B cell (primary cell): ENCODE data around the gene HOTAIR. TPM values are rescaled to one million over a fixed set of nuclear protein-coding genes. Genes with fewer than 3 reads are reported as not detected.

Experiments used
- ATAC-seq: fragments of 200-7000 bp; cut with Tn5 transposase; one replicate; pipeline ENCODE4 v1.10.0; 2021; ENCODE audit warnings: low read depth, mild to moderate bottlenecking, moderate number of reproducible peaks, moderate library complexity
- CTCF ChIA-PET: fragments of 350-600 bp; sonication (Branson Sonifier 250); formaldehyde crosslinking; loops from one replicate; lab custom pipeline; 2021; ENCODE audit warnings: antibody characterized with exemption, inconsistent platforms; lab: Charles Lee
- POLR2A ChIA-PET: fragments of 350-600 bp; sonication (Branson Sonifier 250); formaldehyde crosslinking; loops from one replicate; lab custom pipeline; 2021; ENCODE audit warnings: antibody characterized with exemption; lab: Charles Lee
- DNase-seq: peaks from one replicate; pipeline ENCODE4 v3.0.0; 2013
- H2AFZ ChIP-seq: 2 replicates; pipeline ENCODE4 v1.6.1; 2012; ENCODE audit warnings: mild to moderate bottlenecking, low read depth, low read length; ENCODE audit not compliant: insufficient read depth, poor library complexity, severe bottlenecking
- H3K27ac ChIP-seq, 2 donors: 1 replicate in 1 of 2; 2 replicates in 1 of 2; pipeline ENCODE4 v1.5.1; 2012 to 2013; ENCODE audit warnings: low read length in 2 of 2, mild to moderate bottlenecking in 2 of 2, moderate library complexity in 1 of 2
- H3K27me3 ChIP-seq, 4 experiments: fragments of 200-600 bp in 1 of 4; sonication (generic) in 1 of 4; replicated peaks in 1 of 4; 1 replicate in 2 of 4; 2 replicates in 2 of 4; pipeline versions ENCODE4 v1.6.1 to v1.7.0; 2013 to 2016; ENCODE audit warnings: low read length in 3 of 4, mild to moderate bottlenecking in 2 of 4, mixed read lengths in 1 of 4, moderate library complexity in 1 of 4; ENCODE audit not compliant: insufficient read depth in 4 of 4, control insufficient read depth in 3 of 4; ENCODE audit errors: control extremely low read depth in 1 of 4
- H3K36me3 ChIP-seq, 2 experiments: replicated peaks in 1 of 2; 1 replicate in 1 of 2; 2 replicates in 1 of 2; pipeline versions ENCODE4 v1.6.1 to v1.7.1; 2013; ENCODE audit warnings: low read length in 1 of 2; ENCODE audit not compliant: insufficient read depth in 2 of 2, control insufficient read depth in 1 of 2; ENCODE audit errors: control extremely low read depth in 1 of 2, extremely low read depth in 1 of 2
- H3K4me1 ChIP-seq, 2 donors: fragments of 200-600 bp in 1 of 2; sonication (generic) in 1 of 2; 1 replicate in 1 of 2; 2 replicates in 1 of 2; pipeline versions ENCODE4 v1.5.1 to v1.6.1; 2013 to 2017; ENCODE audit warnings: low read length in 2 of 2; ENCODE audit not compliant: control insufficient read depth in 2 of 2, insufficient read depth in 2 of 2
- H3K4me2 ChIP-seq: replicated peaks from 2 replicates; pipeline ENCODE3; 2012; ENCODE audit warnings: mild to moderate bottlenecking, low read depth, low read length; ENCODE audit not compliant: poor library complexity, severe bottlenecking
- H3K4me3 ChIP-seq, 5 experiments: fragments of 200-600 bp in 1 of 5; sonication (generic) in 1 of 5; 1 replicate in 3 of 5; 2 replicates in 2 of 5; pipeline versions ENCODE4 v1.5.1 to v1.7.0; 2011 to 2016; ENCODE audit warnings: low read length in 4 of 5, mild to moderate bottlenecking in 4 of 5, low read depth in 2 of 5, control low read depth in 1 of 5, moderate library complexity in 1 of 5; ENCODE audit not compliant: insufficient read depth in 1 of 5; ENCODE audit errors: control extremely low read depth in 1 of 5, extremely low read depth in 1 of 5
- H3K79me2 ChIP-seq: fragments of 200-600 bp; sonication (generic); one replicate; pipeline ENCODE4 v1.6.0; 2016; ENCODE audit warnings: low read length; ENCODE audit not compliant: control insufficient read depth, insufficient read depth
- H3K9ac ChIP-seq: fragments of 200-600 bp; sonication (generic); 2 replicates; pipeline ENCODE4 v1.6.1; 2017; ENCODE audit warnings: mild to moderate bottlenecking, low read length, moderate library complexity
- H3K9me3 ChIP-seq, 3 donors: one replicate each; pipeline versions ENCODE4 v1.6.1 to v1.7.1; 2013; ENCODE audit warnings: low read length in 2 of 3; ENCODE audit not compliant: control insufficient read depth in 2 of 3, insufficient read depth in 1 of 3; ENCODE audit errors: control extremely low read depth in 1 of 3
- H4K20me1 ChIP-seq: 2 replicates; pipeline ENCODE4 v1.6.0; 2012; ENCODE audit warnings: mild to moderate bottlenecking, low read length; ENCODE audit not compliant: insufficient read depth, control insufficient read depth, poor library complexity, severe bottlenecking
- H3K27ac Mint-ChIP-seq: one replicate; pipeline ENCODE4 v1.8.0; 2021; ENCODE audit warnings: mixed read lengths
- H3K27me3 Mint-ChIP-seq: one replicate; pipeline ENCODE4 v1.8.0; 2021; ENCODE audit warnings: mixed read lengths
- H3K4me1 Mint-ChIP-seq: one replicate; pipeline ENCODE4 v1.8.0; 2021; ENCODE audit warnings: mixed read lengths
- H3K4me3 Mint-ChIP-seq: one replicate; pipeline ENCODE4 v1.8.0; 2021; ENCODE audit warnings: mixed read lengths
- H3K9me3 Mint-ChIP-seq: one replicate; pipeline ENCODE4 v1.8.0; 2022; ENCODE audit warnings: mixed read lengths; ENCODE audit not compliant: insufficient read depth
- EZH2 ChIP-seq: IDR thresholded peaks from 2 replicates; pipeline ENCODE4 v1.6.1; 2012; ENCODE audit warnings: borderline replicate concordance, low read depth, mild to moderate bottlenecking, moderate library complexity, low read length; ENCODE audit not compliant: insufficient read depth, poor library complexity, severe bottlenecking
- WGBS: methylation state at CpG from one replicate; pipeline ENCODE4 v1.1.5; 2013; ENCODE audit warnings: missing lambda C conversion rate; ENCODE audit not compliant: insufficient coverage; 5-methylcytosine and 5-hydroxymethylcytosine counted together
- intact Hi-C: fragments of 100-400 bp; cut with micrococcal nuclease; formaldehyde crosslinking; loops from one replicate; pipeline ENCODE4 v1.10.0; 2022
- polyA plus RNA-seq: library from polyadenylated mRNA; depleted of rRNA; stranded (reverse); fragments of >200 nt; gene quantifications from 2 replicates; pipeline ENCODE4 v1.2.3, GENCODE V29; 2012
- total RNA-seq, 2 donors: library from RNA; stranded (reverse); fragments of 120-200 nt in 1 of 2; gene quantifications; 1 replicate in 1 of 2; 2 replicates in 1 of 2; pipeline versions ENCODE4 v1.2.3 to v1.2.4, GENCODE V29; 2013 to 2022
- TF ChIP-seq, protein P1 (sequence below): fragments of 200-600 bp; IDR thresholded peaks from one replicate; pipeline ENCODE4 v1.8.0; 2022; ENCODE audit warnings: antibody characterized with exemption, mild to moderate bottlenecking

Gene HOTAIR
- total and polyA plus RNA-seq, 2 donors (not counting 1 experiment from before 2014, with no cell fraction given), result not detected

DNA sequence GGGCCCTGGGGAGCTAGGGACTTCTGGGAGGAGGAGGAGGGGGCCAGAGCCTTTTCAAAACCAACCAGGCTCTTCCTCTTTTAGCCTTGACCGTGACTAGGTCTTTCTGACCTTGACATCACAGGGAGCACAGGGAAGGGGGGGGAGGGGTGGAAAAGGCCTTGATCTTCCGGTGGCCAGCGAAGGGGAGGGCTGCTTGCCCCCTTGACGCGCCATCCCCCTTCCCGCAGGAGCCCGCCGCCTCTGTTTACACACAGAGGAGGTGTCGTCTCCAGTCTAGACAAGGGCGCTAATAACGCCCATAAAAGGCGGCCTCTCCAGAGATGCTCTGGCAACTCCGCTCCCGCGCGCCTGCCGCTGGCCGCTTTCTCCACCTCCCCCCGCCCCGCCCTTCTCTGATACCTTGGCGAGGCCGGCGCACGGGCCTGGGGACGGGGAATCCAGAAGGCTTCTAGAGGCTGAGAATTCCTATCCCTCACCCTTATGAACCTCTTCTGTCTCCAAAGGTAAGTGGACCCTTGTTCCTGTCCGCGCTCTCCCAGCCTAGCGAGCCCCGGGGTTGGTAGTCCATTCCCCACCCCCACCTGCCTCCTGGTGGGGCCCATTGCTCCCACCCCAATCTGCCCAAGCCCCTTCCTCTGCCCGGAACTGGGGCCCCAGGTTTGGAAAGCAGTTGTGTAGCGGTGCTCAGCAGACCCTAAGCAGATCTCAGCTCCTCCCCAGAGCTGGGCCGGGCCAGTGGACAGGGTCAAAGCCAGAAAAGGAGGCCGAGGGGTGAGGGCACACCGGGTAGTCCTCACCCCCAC, 24.9 kb downstream of the HOTAIR start:
- ChIA-PET CTCF (no interaction called here), POLR2A (no interaction called here)
- Histone ChIP-seq H2AFZ (no peak overlapping the region), H3K36me3 (no peaks in the 10 kb centered on the region), H3K4me3 (no peak overlapping the region), H3K27ac (no peak overlapping the region), H3K27me3 (peaks cover 0 to 99% (median 86%) of the 10 kb centered on the region in 4 experiments), H3K9me3 (peaks cover 0 to 67% (median 11%) of the 10 kb centered on the region in 3 donors), H3K4me1 (peaks cover 5 to 35% of the 10 kb centered on the region in 2 donors), H3K79me2 (no peaks in the 10 kb centered on the region), H4K20me1 (no peaks in the 10 kb centered on the region), H3K4me2 (no peak overlapping the region), H3K9ac (no peak overlapping the region)
- no peak overlapping the region for H3K4me3 Mint-ChIP-seq
- H3K4me1 Mint-ChIP-seq, result peaks cover 5% of the 10 kb centered on the region
- H3K27ac Mint-ChIP-seq, result no peak overlapping the region
- intact Hi-C loops, result loop anchor here (5.0 kb wide), 2 partner anchors 47 to 62 kb away; no protein-coding TSS in a partner anchor
- 6% methylated on average over 31 of the region's 34 CpGs for WGBS
- no peak for ATAC-seq
- no peak for DNase-seq
- peaks cover 75% of the 10 kb centered on the region for H3K27me3 Mint-ChIP-seq
- no peaks in the 10 kb centered on the region for H3K9me3 Mint-ChIP-seq
- TF ChIP-seq, protein P1, sequence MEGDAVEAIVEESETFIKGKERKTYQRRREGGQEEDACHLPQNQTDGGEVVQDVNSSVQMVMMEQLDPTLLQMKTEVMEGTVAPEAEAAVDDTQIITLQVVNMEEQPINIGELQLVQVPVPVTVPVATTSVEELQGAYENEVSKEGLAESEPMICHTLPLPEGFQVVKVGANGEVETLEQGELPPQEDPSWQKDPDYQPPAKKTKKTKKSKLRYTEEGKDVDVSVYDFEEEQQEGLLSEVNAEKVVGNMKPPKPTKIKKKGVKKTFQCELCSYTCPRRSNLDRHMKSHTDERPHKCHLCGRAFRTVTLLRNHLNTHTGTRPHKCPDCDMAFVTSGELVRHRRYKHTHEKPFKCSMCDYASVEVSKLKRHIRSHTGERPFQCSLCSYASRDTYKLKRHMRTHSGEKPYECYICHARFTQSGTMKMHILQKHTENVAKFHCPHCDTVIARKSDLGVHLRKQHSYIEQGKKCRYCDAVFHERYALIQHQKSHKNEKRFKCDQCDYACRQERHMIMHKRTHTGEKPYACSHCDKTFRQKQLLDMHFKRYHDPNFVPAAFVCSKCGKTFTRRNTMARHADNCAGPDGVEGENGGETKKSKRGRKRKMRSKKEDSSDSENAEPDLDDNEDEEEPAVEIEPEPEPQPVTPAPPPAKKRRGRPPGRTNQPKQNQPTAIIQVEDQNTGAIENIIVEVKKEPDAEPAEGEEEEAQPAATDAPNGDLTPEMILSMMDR, result no peak
- no peak for TF ChIP-seq EZH2
